Thoracic aorta (tissue), 2 donors: Measurements from ENCODE around the gene HCRTR2. TPM values are rescaled to one million over a fixed set of nuclear protein-coding genes. Genes with fewer than 3 reads are reported as not detected.

ENCODE experiments used
- ATAC-seq: fragments of 150-250 bp; one replicate; pipeline ENCODE4 v1.8.0; 2017; ENCODE audit warnings: low read depth; ENCODE audit not compliant: insufficient number of reproducible peaks, low FRiP score
- DNase-seq: peaks from one replicate; pipeline ENCODE4 v3.0.0-alpha.2; 2020; ENCODE audit warnings: low spot score
- H3K27ac ChIP-seq, 2 donors: fragments of 200-600 bp; sonication (generic); 1 replicate in 1 of 2; 2 replicates in 1 of 2; pipeline ENCODE4 v1.5.1; 2016; ENCODE audit warnings: mild to moderate bottlenecking in 2 of 2, moderate library complexity in 2 of 2
- H3K27me3 ChIP-seq: fragments of 200-600 bp; sonication (generic); replicated peaks from 2 replicates; pipeline ENCODE4 v1.6.0; 2016; ENCODE audit warnings: mild to moderate bottlenecking; ENCODE audit not compliant: insufficient read depth
- H3K36me3 ChIP-seq: fragments of 200-600 bp; sonication (generic); one replicate; pipeline ENCODE4 v1.5.1; 2016
- H3K4me1 ChIP-seq, 2 donors: fragments of 200-600 bp; sonication (generic); 1 replicate in 1 of 2; 2 replicates in 1 of 2; pipeline versions ENCODE4 v1.5.1 to v1.6.0; 2016; ENCODE audit warnings: low read depth in 2 of 2, mild to moderate bottlenecking in 1 of 2; ENCODE audit not compliant: control insufficient read depth in 1 of 2
- H3K4me3 ChIP-seq: fragments of 200-600 bp; sonication (generic); 2 replicates; pipeline ENCODE4 v1.5.1; 2016; ENCODE audit warnings: mild to moderate bottlenecking
- H3K9me3 ChIP-seq: fragments of 200-600 bp; sonication (generic); 2 replicates; pipeline ENCODE4 v1.5.1; 2016
- CTCF ChIP-seq: fragments of 200-600 bp; sonication (generic); IDR thresholded peaks from one replicate; pipeline ENCODE4 v1.5.1; 2019; ENCODE audit warnings: antibody characterized with exemption
- total RNA-seq, 2 donors: library from RNA; depleted of rRNA; stranded (reverse); fragments of >200 nt; gene quantifications; one replicate each; pipeline versions ENCODE4 v1.1.0 to v1.2.3, GENCODE V29; 2016

Gene HCRTR2
- total RNA-seq, 2 donors from 2014 or later: not detected

- ATAC-seq: no peak
- Histone ChIP-seq H3K9me3 (no peaks in the 10 kb centered on the region), H3K27ac (no peak overlapping the region)
Observed at GRCh38 chr6:55255113-55255512, 80.8 kb downstream of the HCRTR2 start.

GRCh38 chr6:55260181-55260580 lies 85.9 kb downstream of the HCRTR2 start:
- no peak for TF ChIP-seq CTCF
- no peak overlapping the region for H3K4me3 ChIP-seq
- ATAC-seq (no peak), DNase-seq (no peak)
- no peak overlapping the region for H3K27ac ChIP-seq
- no peaks in the 10 kb centered on the region for H3K27me3 ChIP-seq
- no peaks in the 10 kb centered on the region for H3K4me1 ChIP-seq
- H3K36me3 ChIP-seq: no peaks in the 10 kb centered on the region
- H3K9me3 ChIP-seq: no peaks in the 10 kb centered on the region

More at GRCh38 chr6:55255113-55255512, 80.8 kb downstream of the HCRTR2 start:
- H3K4me1 ChIP-seq: no peaks in the 10 kb centered on the region
- no peaks in the 10 kb centered on the region for H3K27me3 ChIP-seq
- no peaks in the 10 kb centered on the region for H3K36me3 ChIP-seq
- no peak for DNase-seq
- TF ChIP-seq CTCF: no peak
- no peak overlapping the region for H3K4me3 ChIP-seq

- no peak overlapping the region for H3K4me3 ChIP-seq
Observed at GRCh38 chr6:55265409-55266114, 91.2 kb downstream of the HCRTR2 start.

GRCh38 chr6:55266896-55267295 lies 92.6 kb downstream of the HCRTR2 start:
- Histone ChIP-seq H3K4me1 (no peaks in the 10 kb centered on the region), H3K27me3 (no peaks in the 10 kb centered on the region), H3K4me3 (no peak overlapping the region), H3K36me3 (no peaks in the 10 kb centered on the region), H3K9me3 (no peaks in the 10 kb centered on the region), H3K27ac (no peak overlapping the region)
- TF ChIP-seq CTCF: no peak
- ATAC-seq (no peak), DNase-seq (no peak)

More at GRCh38 chr6:55265409-55266114, 91.2 kb downstream of the HCRTR2 start:
- Histone ChIP-seq H3K27ac (no peak overlapping the region), H3K4me1 (no peaks in the 10 kb centered on the region), H3K27me3 (no peaks in the 10 kb centered on the region), H3K36me3 (no peaks in the 10 kb centered on the region), H3K9me3 (no peaks in the 10 kb centered on the region)
- no peak for DNase-seq
- no peak for ATAC-seq
- no peak for TF ChIP-seq CTCF

- H3K27me3 ChIP-seq: no peaks in the 10 kb centered on the region
- no peaks in the 10 kb centered on the region for H3K36me3 ChIP-seq
- no peak overlapping the region for H3K27ac ChIP-seq
- DNase-seq (no peak), ATAC-seq (no peak)
- peaks cover 0 to 4% of the 10 kb centered on the region in 2 donors for H3K4me1 ChIP-seq
- no peaks in the 10 kb centered on the region for H3K9me3 ChIP-seq
- H3K4me3 ChIP-seq: no peak overlapping the region
- peak; percentile 18 for TF ChIP-seq CTCF
Observed at GRCh38 chr6:55276745-55277530, 102.6 kb downstream of the HCRTR2 start.
